ENCODE data around the gene CIROP. TPM values are rescaled to one million over a fixed set of nuclear protein-coding genes. Genes with fewer than 3 reads are reported as not detected.
A peak's percentile ranks its signal among the peaks of the same experiment; 100 is the strongest.

CIROP gene
- total RNA-seq, 1 experiment from 2014 or later, result 0.11 TPM

DNA sequence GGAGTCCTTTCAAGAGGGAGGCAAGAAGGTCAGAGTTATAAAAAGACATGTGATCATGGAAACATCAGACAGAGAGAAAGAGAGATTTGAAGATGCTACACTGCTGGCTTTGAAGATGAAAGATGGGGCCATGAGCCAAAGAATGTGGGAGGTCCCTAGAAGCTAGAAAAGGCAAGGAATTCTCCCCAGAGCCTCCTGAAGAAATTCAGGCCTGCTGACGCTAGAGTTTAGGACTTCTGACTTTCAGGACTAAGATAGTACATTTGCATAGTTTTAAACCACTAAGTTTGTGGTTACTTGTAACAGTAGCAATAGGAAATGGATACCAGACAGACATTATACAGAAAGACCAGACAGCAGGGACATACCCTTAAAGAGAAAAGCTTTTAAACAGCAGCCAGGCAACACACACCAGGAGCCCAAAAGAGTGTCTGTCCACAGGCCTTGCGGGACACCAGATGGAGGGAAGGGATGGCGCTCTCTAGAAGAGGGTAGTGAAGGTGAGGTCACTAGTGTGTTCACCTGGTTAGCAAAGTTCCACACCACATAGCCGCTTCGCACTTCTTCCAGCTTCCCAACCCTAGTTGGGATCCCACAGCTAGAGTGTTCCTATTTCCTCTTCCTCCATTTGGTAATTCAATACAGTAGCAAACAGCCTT lies 43.9 kb upstream of the CIROP start:
- ChIA-PET CTCF (interaction anchor here (1.1 kb wide), 1 partner anchor 27 kb away, joined by 3 read pairs; no protein-coding TSS in a partner anchor), POLR2A (no interaction called here)
- Mint-ChIP-seq H3K9me3 (peaks cover 11% of the 10 kb centered on the region), H3K4me1 (peaks cover 15% of the 10 kb centered on the region), H3K36me3 (peaks cover 67% of the 10 kb centered on the region), H3K27me3 (ENCODE audit: low read depth) (no peaks in the 10 kb centered on the region), H3K4me3 (no peak overlapping the region), H3K27ac (peak overlapping the region; percentile 46; the same call in 1 of the 2 replicates)
- no peak for ATAC-seq
- DNase-seq (ENCODE audit: low spot score), result no peak
- TF ChIP-seq, protein P1, sequence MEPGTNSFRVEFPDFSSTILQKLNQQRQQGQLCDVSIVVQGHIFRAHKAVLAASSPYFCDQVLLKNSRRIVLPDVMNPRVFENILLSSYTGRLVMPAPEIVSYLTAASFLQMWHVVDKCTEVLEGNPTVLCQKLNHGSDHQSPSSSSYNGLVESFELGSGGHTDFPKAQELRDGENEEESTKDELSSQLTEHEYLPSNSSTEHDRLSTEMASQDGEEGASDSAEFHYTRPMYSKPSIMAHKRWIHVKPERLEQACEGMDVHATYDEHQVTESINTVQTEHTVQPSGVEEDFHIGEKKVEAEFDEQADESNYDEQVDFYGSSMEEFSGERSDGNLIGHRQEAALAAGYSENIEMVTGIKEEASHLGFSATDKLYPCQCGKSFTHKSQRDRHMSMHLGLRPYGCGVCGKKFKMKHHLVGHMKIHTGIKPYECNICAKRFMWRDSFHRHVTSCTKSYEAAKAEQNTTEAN (CRISPR knock-in tag; IDR thresholded peaks at IDR 0.05), result no peak
- no peak for TF ChIP-seq TP53 (CRISPR knock-in tag; IDR thresholded peaks at IDR 0.05)
- TF ChIP-seq MYBL2 (CRISPR knock-in tag; IDR thresholded peaks at IDR 0.05), result no peak
- TF ChIP-seq ZNF219 (CRISPR knock-in tag; IDR thresholded peaks at IDR 0.05; ENCODE audit: borderline replicate concordance), result no peak
- TF ChIP-seq, protein P2, sequence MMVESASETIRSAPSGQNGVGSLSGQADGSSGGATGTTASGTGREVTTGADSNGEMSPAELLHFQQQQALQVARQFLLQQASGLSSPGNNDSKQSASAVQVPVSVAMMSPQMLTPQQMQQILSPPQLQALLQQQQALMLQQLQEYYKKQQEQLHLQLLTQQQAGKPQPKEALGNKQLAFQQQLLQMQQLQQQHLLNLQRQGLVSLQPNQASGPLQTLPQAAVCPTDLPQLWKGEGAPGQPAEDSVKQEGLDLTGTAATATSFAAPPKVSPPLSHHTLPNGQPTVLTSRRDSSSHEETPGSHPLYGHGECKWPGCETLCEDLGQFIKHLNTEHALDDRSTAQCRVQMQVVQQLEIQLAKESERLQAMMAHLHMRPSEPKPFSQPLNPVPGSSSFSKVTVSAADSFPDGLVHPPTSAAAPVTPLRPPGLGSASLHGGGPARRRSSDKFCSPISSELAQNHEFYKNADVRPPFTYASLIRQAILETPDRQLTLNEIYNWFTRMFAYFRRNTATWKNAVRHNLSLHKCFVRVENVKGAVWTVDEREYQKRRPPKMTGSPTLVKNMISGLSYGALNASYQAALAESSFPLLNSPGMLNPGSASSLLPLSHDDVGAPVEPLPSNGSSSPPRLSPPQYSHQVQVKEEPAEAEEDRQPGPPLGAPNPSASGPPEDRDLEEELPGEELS (CRISPR knock-in tag; IDR thresholded peaks at IDR 0.05), result no peak
- no peak for TF ChIP-seq CREB1 (CRISPR knock-in tag; IDR thresholded peaks at IDR 0.05)
- TF ChIP-seq, protein P3, sequence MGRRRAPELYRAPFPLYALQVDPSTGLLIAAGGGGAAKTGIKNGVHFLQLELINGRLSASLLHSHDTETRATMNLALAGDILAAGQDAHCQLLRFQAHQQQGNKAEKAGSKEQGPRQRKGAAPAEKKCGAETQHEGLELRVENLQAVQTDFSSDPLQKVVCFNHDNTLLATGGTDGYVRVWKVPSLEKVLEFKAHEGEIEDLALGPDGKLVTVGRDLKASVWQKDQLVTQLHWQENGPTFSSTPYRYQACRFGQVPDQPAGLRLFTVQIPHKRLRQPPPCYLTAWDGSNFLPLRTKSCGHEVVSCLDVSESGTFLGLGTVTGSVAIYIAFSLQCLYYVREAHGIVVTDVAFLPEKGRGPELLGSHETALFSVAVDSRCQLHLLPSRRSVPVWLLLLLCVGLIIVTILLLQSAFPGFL (CRISPR knock-in tag; IDR thresholded peaks at IDR 0.05; ENCODE audit: borderline replicate concordance), result no peak
- TF ChIP-seq TCF7 (CRISPR knock-in tag; IDR thresholded peaks at IDR 0.05; ENCODE audit: low read depth), result no peak
- no peak for TF ChIP-seq SOX15 (CRISPR knock-in tag; IDR thresholded peaks at IDR 0.05)
- TF ChIP-seq JUN (CRISPR knock-in tag; IDR thresholded peaks at IDR 0.05), result no peak
- no peak for TF ChIP-seq ZNF263 (CRISPR knock-in tag; IDR thresholded peaks at IDR 0.05; ENCODE audit: low read depth)

DNA sequence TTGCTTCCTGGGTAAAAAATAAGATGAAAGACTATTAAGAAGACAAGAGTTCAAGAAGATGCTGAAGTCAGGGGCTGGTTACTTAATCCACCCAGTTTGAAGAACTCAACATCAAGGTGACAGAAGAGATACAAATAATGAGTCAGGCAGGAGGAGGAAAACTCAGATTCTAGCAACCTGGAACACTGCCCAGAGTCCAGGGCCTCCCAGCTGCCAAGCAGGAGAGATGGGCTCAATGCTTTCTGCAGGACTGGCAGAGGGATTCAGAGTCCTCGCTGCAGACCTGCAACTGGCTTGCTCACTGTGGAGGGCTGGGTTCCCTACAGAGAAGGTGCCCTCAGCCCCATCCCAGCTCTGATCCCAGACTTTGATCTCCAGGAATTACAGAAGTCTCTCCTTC lies 42.9 kb upstream of the CIROP start:
- TF ChIP-seq NR2C2 (CRISPR knock-in tag; IDR thresholded peaks at IDR 0.05) (no peak), NR3C1 (CRISPR knock-in tag; conservative IDR thresholded peaks at IDR 0.05; ENCODE audit: low read depth) (no peak), SOX15 (CRISPR knock-in tag; IDR thresholded peaks at IDR 0.05) (no peak), RORB (CRISPR knock-in tag; IDR thresholded peaks at IDR 0.05) (no peak)
- TF ChIP-seq, protein P4, sequence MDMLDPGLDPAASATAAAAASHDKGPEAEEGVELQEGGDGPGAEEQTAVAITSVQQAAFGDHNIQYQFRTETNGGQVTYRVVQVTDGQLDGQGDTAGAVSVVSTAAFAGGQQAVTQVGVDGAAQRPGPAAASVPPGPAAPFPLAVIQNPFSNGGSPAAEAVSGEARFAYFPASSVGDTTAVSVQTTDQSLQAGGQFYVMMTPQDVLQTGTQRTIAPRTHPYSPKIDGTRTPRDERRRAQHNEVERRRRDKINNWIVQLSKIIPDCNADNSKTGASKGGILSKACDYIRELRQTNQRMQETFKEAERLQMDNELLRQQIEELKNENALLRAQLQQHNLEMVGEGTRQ (CRISPR knock-in tag; IDR thresholded peaks at IDR 0.05), result no peak
- H3K4me1 Mint-ChIP-seq, result peaks cover 10% of the 10 kb centered on the region
- DNase-seq (ENCODE audit: low spot score), result no peak
- ChIA-PET CTCF (no interaction called here), POLR2A (no interaction called here)
- peaks cover 11% of the 10 kb centered on the region for H3K9me3 Mint-ChIP-seq
- no peaks in the 10 kb centered on the region for H3K27me3 Mint-ChIP-seq (ENCODE audit: low read depth)
- peaks cover 67% of the 10 kb centered on the region for H3K36me3 Mint-ChIP-seq
- H3K4me3 Mint-ChIP-seq, result no peak overlapping the region
- no peak for ATAC-seq
- no peak overlapping the region for H3K27ac Mint-ChIP-seq

DNA sequence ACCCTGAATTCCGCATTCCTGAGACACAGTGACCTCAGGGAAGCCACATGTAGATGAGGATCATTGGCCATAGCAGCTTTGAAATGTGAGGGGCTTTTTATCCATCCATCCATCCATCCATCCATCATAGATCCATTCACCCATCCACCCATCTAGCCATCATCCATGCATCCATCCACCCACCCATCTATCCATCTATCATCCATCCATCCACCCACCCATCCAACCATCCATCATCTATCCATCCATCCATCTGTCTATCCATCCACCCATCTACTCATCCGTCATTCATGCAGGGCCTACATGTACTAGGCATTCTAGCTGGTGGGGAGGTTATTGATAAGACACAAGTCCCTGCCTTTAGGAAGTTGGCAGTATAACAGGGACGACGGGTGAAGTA lies 42.2 kb upstream of the CIROP start:
- Mint-ChIP-seq H3K4me3 (no peak overlapping the region), H3K27me3 (ENCODE audit: low read depth) (no peaks in the 10 kb centered on the region), H3K9me3 (peaks cover 11% of the 10 kb centered on the region), H3K36me3 (peaks cover 73% of the 10 kb centered on the region), H3K27ac (no peak overlapping the region), H3K4me1 (peaks cover 10% of the 10 kb centered on the region)
- TF ChIP-seq, protein P5, sequence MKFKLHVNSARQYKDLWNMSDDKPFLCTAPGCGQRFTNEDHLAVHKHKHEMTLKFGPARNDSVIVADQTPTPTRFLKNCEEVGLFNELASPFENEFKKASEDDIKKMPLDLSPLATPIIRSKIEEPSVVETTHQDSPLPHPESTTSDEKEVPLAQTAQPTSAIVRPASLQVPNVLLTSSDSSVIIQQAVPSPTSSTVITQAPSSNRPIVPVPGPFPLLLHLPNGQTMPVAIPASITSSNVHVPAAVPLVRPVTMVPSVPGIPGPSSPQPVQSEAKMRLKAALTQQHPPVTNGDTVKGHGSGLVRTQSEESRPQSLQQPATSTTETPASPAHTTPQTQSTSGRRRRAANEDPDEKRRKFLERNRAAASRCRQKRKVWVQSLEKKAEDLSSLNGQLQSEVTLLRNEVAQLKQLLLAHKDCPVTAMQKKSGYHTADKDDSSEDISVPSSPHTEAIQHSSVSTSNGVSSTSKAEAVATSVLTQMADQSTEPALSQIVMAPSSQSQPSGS (CRISPR knock-in tag; IDR thresholded peaks at IDR 0.05; ENCODE audit: borderline replicate concordance, low read depth), result no peak
- TF ChIP-seq ZNF232 (CRISPR knock-in tag; IDR thresholded peaks at IDR 0.05) (no peak), IRF2 (CRISPR knock-in tag; IDR thresholded peaks at IDR 0.05; ENCODE audit: borderline replicate concordance, low read depth) (no peak)
- TF ChIP-seq, protein P6, sequence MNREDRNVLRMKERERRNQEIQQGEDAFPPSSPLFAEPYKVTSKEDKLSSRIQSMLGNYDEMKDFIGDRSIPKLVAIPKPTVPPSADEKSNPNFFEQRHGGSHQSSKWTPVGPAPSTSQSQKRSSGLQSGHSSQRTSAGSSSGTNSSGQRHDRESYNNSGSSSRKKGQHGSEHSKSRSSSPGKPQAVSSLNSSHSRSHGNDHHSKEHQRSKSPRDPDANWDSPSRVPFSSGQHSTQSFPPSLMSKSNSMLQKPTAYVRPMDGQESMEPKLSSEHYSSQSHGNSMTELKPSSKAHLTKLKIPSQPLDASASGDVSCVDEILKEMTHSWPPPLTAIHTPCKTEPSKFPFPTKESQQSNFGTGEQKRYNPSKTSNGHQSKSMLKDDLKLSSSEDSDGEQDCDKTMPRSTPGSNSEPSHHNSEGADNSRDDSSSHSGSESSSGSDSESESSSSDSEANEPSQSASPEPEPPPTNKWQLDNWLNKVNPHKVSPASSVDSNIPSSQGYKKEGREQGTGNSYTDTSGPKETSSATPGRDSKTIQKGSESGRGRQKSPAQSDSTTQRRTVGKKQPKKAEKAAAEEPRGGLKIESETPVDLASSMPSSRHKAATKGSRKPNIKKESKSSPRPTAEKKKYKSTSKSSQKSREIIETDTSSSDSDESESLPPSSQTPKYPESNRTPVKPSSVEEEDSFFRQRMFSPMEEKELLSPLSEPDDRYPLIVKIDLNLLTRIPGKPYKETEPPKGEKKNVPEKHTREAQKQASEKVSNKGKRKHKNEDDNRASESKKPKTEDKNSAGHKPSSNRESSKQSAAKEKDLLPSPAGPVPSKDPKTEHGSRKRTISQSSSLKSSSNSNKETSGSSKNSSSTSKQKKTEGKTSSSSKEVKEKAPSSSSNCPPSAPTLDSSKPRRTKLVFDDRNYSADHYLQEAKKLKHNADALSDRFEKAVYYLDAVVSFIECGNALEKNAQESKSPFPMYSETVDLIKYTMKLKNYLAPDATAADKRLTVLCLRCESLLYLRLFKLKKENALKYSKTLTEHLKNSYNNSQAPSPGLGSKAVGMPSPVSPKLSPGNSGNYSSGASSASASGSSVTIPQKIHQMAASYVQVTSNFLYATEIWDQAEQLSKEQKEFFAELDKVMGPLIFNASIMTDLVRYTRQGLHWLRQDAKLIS (CRISPR knock-in tag; IDR thresholded peaks at IDR 0.05; ENCODE audit: borderline replicate concordance), result no peak
- ATAC-seq (no peak), DNase-seq (ENCODE audit: low spot score) (no peak)
- ChIA-PET POLR2A (no interaction called here), CTCF (interaction anchor here (2.5 kb wide), 1 partner anchor 26 kb away, joined by 11 read pairs; no protein-coding TSS in a partner anchor)

Measured in WTC11 (cell line).